KOPT-K1 (cell line): ENCODE measurements around the gene AGR2.

ENCODE experiments used
- H3K27ac ChIP-seq: fragments of 200-600 bp; sonication (generic); 2 replicates; pipeline ENCODE4 v1.5.1; 2016; ENCODE audit warnings: antibody characterized with exemption, mild to moderate bottlenecking, low read depth, low read length; ENCODE audit not compliant: poor library complexity, severe bottlenecking
- H3K36me3 ChIP-seq: fragments of 200-600 bp; sonication (generic); 2 replicates; pipeline ENCODE4 v1.5.1; 2017; ENCODE audit warnings: antibody characterized with exemption, mild to moderate bottlenecking, low read length, moderate library complexity; ENCODE audit not compliant: insufficient read depth
- H3K9me3 ChIP-seq: fragments of 200-600 bp; sonication (generic); 2 replicates; pipeline ENCODE4 v1.5.1; 2017; ENCODE audit warnings: antibody characterized with exemption, low read length, mild to moderate bottlenecking; ENCODE audit not compliant: insufficient read depth, poor library complexity, severe bottlenecking

Gene AGR2

GRCh38 chr7:16745645-16746044, 59.2 kb downstream of the AGR2 start:
- H3K36me3 ChIP-seq = no peaks in the 10 kb centered on the region
- H3K9me3 ChIP-seq = no peaks in the 10 kb centered on the region
- H3K27ac ChIP-seq = no peak overlapping the region

- H3K36me3 ChIP-seq = no peaks in the 10 kb centered on the region
- H3K9me3 ChIP-seq = no peaks in the 10 kb centered on the region
- H3K27ac ChIP-seq = no peak overlapping the region
Measured at GRCh38 chr7:16744518-16745250, 60.1 kb downstream of the AGR2 start.

GRCh38 chr7:16743236-16743635, 61.6 kb downstream of the AGR2 start:
- H3K9me3 ChIP-seq = no peaks in the 10 kb centered on the region
- no peaks in the 10 kb centered on the region for H3K36me3 ChIP-seq
- no peak overlapping the region for H3K27ac ChIP-seq

- H3K27ac ChIP-seq = no peak overlapping the region
Measured at GRCh38 chr7:16742547-16742946, 62.3 kb downstream of the AGR2 start.

More at GRCh38 chr7:16742547-16742946, 62.3 kb downstream of the AGR2 start:
- no peaks in the 10 kb centered on the region for H3K36me3 ChIP-seq
- no peaks in the 10 kb centered on the region for H3K9me3 ChIP-seq
